GM12891 (cell line): Measurements from ENCODE around the gene INSIG1.

Experiments used
- POLR2A ChIP-seq: IDR thresholded peaks from 2 replicates; pipeline ENCODE4 v1.6.1; 2011; ENCODE audit warnings: low read depth, low read length, control low read depth
- POLR2AphosphoS5 ChIP-seq: IDR thresholded peaks from 2 replicates; pipeline ENCODE4 v1.6.1; 2011; ENCODE audit warnings: low read depth, low read length, control low read depth
- TAF1 ChIP-seq: IDR thresholded peaks from 2 replicates; pipeline ENCODE4 v1.6.1; 2011; ENCODE audit warnings: low read depth, low read length, control low read depth

GRCh38 chr7:155344270-155344617 is 46.6 kb downstream of the INSIG1 start:
- TF ChIP-seq POLR2AphosphoS5, result no peak
- no peak for TF ChIP-seq POLR2A
- TF ChIP-seq TAF1, result no peak
